Measurements from ENCODE around the gene PDE3A. TPM values are rescaled to one million over a fixed set of nuclear protein-coding genes. Genes with fewer than 3 reads are reported as not detected.

Gene PDE3A
- total RNA-seq, 1 donor = 1.3 TPM

DNA sequence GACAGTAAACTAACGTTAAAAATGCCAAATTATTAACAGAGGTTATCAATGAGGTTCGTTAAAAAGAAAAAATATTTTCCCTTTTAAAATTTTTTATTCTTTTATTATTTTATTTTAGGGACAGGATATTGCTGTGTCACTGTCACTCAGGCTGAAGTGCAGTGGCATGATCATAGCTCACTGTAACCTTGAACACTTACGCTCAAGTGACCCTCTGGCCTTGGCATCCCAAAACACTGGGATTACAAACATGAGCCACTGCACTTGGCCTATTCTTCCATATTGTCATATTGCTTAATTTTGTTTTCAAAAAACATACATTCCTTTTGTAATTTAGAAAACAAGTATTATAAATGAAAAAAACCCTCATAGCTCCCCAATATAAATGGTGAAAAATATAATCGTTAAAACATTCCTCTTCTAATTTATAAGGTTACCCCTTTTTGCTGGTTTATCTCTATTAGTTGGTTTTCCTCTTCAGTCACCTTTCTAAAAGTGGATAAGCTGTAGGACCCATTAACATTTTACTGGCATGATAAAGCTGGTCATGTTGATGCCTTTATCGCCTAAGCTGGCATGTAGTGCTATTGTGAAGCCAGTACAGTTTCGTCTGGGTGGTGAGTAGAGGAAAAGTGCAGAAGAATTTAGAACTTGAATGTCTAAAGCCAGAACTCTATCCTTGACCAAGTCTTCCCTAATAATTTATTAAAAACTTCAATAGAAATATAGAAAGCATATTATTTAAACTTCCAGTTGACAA lies 27.6 kb downstream of the PDE3A start:
- H3K9me3 ChIP-seq (ENCODE audit: low read depth, low read length) = no peaks in the 10 kb centered on the region
- H3K4me3 ChIP-seq (ENCODE audit: low read length) = no peak overlapping the region
- no peaks in the 10 kb centered on the region for H3K4me1 ChIP-seq (ENCODE audit: insufficient read depth, low read length)
- no peaks in the 10 kb centered on the region for H3K27me3 ChIP-seq (ENCODE audit: insufficient read depth, low read length)

DNA sequence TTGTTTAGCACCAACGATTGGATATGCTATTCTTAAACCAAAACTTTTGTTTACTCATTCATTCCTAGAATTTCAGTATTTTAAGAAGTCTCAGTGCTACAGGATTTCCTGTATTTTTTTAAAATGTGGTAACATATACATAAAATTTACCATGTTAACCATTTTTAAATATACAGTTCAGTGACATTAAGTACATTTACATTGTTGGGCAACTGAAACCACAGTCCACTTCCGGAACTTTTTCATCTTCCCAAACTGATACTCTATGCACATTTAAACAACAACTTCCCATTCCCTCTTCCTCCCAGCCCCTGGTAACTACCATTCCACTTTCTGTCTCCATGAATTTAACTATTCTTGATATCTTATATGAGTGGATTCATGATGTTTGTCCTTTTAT lies 30.3 kb downstream of the PDE3A start:
- Histone ChIP-seq H3K9me3 (ENCODE audit: low read depth, low read length) (no peaks in the 10 kb centered on the region), H3K4me3 (ENCODE audit: low read length) (no peak overlapping the region), H3K4me1 (ENCODE audit: insufficient read depth, low read length) (peaks cover 4% of the 10 kb centered on the region), H3K27me3 (ENCODE audit: insufficient read depth, low read length) (no peaks in the 10 kb centered on the region)

DNA sequence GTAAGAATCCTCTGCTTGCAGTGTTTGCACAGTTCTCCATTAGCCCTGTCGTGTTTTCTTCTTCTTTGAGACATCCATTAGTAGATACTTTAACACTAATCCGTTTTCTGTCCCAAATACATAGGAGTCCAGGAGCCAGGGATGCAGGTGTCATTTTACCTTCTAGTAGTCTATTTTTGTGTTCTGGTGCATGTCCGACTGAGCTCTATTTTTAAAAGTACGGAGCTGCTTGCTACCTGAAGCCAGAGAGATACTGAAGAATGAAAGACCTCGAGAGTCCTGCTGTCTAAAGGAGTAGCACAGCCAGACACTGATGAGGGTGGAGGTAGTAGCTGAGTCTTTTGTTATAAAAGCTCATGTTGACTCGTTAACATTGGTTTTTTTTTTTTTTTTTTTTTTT lies 31.7 kb downstream of the PDE3A start:
- Histone ChIP-seq H3K9me3 (ENCODE audit: low read depth, low read length) (no peaks in the 10 kb centered on the region), H3K4me3 (ENCODE audit: low read length) (no peak overlapping the region), H3K4me1 (ENCODE audit: insufficient read depth, low read length) (peaks cover 10% of the 10 kb centered on the region), H3K27me3 (ENCODE audit: insufficient read depth, low read length) (no peaks in the 10 kb centered on the region)

DNA sequence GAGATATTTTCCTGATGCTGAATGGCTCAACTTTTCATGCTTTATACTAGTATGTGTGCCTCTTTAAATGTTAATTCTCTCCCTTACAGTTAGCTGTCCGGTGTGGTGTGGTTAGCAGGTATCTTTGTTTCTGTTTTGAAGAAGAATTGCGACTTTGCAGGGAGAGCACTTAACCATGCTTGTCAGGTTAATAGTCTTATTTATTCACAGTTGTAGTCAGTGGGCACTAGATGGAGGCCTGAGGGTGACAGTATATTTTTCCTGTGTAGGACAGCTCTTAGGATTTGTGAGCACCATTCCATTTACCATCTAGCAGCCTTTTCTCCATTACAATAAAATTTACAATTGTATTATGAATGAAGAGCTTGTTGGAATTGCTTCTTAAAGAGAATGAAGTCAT lies 34.9 kb downstream of the PDE3A start:
- peaks cover 14% of the 10 kb centered on the region for H3K4me1 ChIP-seq (ENCODE audit: insufficient read depth, low read length)
- no peaks in the 10 kb centered on the region for H3K27me3 ChIP-seq (ENCODE audit: insufficient read depth, low read length)

DNA sequence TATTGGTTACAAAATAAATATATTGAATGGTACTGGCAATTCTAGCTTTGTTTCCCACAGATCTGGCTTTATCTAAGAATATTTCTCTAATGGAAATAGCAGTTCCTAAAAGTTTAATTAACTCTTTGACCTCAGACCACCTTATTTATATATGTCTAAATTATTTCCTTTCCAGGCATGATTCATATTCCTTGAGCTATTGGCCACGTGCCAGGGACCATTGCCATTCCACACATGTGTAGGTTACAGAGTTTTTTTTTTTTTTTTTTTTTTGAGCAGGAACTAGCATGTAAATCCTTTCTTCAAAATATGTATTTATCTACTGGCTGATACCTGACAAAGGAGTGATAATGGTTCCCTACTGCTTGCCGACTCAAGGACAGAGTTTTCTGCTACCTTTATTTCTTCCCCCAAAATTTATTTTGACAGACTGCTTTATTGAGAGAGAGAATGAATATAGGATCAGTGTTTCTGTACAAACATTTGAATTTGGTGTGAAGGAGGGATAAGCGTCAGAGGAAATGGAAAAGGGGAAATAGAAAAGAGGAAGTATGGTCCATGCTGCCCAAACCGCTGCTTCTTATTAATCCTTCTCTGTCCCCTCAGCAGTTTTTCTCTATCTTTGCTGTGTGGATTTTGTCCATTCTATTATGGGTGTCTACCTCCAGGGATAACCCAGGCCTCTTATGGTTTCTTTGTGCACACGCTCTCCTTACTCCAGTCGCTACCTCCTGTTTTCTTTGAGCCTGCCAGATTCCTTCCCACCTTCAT lies 36.4 kb downstream of the PDE3A start:
- H3K9me3 ChIP-seq (ENCODE audit: low read depth, low read length) = no peaks in the 10 kb centered on the region
- H3K27me3 ChIP-seq (ENCODE audit: insufficient read depth, low read length) = no peaks in the 10 kb centered on the region
- H3K4me1 ChIP-seq (ENCODE audit: insufficient read depth, low read length) = peaks cover 14% of the 10 kb centered on the region
- H3K4me3 ChIP-seq (ENCODE audit: low read length) = no peak overlapping the region

More for the DNA sequence above, 34.9 kb downstream of the PDE3A start:
- no peak overlapping the region for H3K4me3 ChIP-seq (ENCODE audit: low read length)
- H3K9me3 ChIP-seq (ENCODE audit: low read depth, low read length) = no peaks in the 10 kb centered on the region

DNA sequence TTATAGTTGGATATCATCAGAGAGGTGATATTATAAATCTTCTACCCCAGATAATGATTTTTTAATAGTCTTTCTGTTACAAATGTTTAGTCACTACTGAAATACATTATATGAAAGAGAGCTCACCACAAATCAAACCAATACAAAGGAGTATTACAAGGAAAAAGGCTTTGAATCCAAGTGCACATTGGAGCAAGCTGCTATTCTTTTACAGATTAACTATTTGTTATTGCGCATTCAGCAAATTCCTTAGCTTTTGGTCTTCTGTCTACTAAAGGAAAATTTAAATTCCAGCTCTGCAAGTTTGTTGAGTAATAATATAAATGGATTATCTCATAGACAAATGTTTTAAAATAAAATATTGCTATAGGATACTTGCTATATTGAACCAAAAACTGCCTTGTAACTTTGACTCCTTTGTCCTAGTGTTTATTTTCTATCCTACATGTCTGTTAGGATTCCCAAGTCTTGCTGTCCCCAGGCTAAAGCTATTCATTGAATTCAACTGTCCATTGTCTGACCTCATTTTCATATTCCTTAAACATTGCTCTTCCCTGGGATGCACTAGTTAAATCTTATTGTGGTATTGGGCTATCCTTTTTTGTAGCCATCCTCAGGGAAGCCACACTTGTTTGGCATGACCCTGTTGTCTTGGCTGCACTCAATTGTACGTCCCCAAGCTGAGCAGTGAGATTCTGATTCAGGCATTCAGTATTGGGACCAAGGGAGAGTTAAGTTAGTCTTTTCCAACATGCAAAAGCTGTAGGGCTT lies 41.5 kb downstream of the PDE3A start:
- no peak overlapping the region for H3K4me3 ChIP-seq (ENCODE audit: low read length)
- H3K9me3 ChIP-seq (ENCODE audit: low read depth, low read length) = no peaks in the 10 kb centered on the region
- peaks cover 6% of the 10 kb centered on the region for H3K4me1 ChIP-seq (ENCODE audit: insufficient read depth, low read length)
- H3K27me3 ChIP-seq (ENCODE audit: insufficient read depth, low read length) = no peaks in the 10 kb centered on the region

DNA sequence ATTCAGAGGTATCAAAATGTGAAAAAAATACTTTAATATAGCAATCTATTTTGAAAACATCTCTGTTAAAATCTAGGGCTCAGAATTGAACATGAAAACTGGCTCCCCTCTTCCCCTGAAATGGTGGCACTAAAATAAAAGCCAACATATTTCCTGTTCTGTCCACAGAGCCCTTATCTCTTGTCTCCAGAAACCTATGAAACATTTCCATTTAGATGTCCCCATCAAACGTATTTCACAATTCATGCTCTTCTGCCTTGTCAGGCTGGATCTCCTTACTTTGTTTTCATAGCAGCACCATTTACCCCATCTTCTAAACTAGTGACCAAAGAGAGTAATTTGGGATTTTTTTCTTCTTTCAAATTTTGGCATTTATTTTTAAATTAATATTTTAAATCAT lies 42.4 kb downstream of the PDE3A start:
- H3K27me3 ChIP-seq (ENCODE audit: insufficient read depth, low read length) = no peaks in the 10 kb centered on the region
- H3K4me3 ChIP-seq (ENCODE audit: low read length) = no peak overlapping the region
- no peaks in the 10 kb centered on the region for H3K9me3 ChIP-seq (ENCODE audit: low read depth, low read length)
- H3K4me1 ChIP-seq (ENCODE audit: insufficient read depth, low read length) = no peaks in the 10 kb centered on the region

DNA sequence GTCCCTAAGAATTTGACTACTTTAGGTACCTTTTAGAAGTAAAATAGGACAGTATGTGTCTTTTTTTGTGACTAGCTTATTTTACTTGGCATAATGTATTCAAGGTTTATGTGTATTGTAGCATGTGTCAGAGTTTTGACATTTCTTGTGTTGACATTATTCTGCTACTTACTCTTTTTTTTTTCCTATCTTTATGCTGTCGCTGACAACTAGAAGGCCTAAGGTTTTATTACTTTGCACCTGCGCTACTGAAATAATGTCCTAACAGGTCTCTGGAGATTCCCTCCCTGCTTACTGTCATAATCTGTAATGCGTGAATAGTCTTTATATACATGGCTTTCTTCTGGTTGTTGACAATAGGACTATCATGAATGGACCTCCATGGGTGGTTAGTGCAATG lies 43.0 kb downstream of the PDE3A start:
- H3K9me3 ChIP-seq (ENCODE audit: low read depth, low read length) = no peaks in the 10 kb centered on the region
- H3K4me1 ChIP-seq (ENCODE audit: insufficient read depth, low read length) = no peaks in the 10 kb centered on the region
- H3K27me3 ChIP-seq (ENCODE audit: insufficient read depth, low read length) = no peaks in the 10 kb centered on the region
- H3K4me3 ChIP-seq (ENCODE audit: low read length) = no peak overlapping the region

DNA sequence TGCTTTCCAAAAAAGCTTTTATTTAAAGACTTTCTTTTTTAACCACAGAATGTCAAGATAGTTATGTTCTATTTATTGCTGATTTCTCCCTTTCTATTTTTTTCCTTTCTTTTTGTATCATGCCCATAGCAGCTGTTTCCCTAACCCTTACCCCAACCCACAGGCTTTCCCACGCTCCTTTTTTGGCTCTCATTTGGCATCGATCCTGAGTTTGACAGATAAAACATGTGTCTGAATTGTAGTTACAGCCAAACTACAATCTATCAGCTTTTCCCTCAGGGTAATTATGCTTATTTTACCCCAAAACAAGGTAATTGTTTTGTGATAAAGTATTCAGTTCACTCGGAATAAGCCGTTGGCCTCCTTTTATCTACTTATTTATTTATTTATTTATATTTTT lies 46.7 kb downstream of the PDE3A start:
- H3K9me3 ChIP-seq (ENCODE audit: low read depth, low read length) = no peaks in the 10 kb centered on the region
- H3K4me1 ChIP-seq (ENCODE audit: insufficient read depth, low read length) = no peaks in the 10 kb centered on the region
- H3K27me3 ChIP-seq (ENCODE audit: insufficient read depth, low read length) = no peaks in the 10 kb centered on the region
- H3K4me3 ChIP-seq (ENCODE audit: low read length) = no peak overlapping the region

DNA sequence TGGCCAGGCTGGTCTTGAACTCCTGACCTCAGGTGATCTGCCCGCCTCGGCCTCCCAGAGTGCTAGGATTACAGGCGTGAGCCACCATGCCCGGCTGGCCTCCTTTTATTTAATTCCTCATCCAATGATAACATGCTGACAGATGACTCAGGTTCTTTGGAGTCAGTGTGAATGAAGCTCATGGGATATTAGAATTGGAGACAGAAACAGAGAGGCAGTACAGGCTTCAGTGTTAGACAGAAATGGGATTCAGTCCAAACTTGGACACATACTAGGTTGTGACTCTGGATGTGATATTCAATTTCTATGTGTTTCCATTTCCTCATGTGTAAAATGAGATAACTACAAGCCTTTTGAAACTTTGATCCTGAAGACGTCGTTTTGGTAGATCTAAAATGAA lies 47.3 kb downstream of the PDE3A start:
- Histone ChIP-seq H3K4me3 (ENCODE audit: low read length) (no peak overlapping the region), H3K4me1 (ENCODE audit: insufficient read depth, low read length) (no peaks in the 10 kb centered on the region), H3K9me3 (ENCODE audit: low read depth, low read length) (no peaks in the 10 kb centered on the region), H3K27me3 (ENCODE audit: insufficient read depth, low read length) (no peaks in the 10 kb centered on the region)

DNA sequence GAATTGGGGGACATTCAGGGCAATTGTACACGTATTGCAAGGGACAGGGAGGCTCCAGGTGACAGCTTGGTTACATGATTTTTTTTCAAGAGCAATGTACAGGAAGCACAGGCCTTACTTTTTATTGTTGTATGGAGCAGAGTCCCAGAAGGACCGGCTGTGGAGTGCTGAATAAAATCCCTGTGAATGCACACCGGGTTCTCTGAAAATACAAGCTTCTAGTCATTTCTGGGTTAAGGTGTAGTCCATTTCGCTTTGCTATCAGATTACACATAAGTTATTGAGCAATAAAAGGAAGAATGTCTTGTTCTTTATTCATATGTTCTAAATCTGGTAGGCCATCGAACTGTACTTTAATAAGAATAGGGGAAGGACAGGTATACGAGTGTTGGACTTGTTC lies 52.2 kb downstream of the PDE3A start:
- Histone ChIP-seq H3K27me3 (ENCODE audit: insufficient read depth, low read length) (no peaks in the 10 kb centered on the region), H3K4me1 (ENCODE audit: insufficient read depth, low read length) (no peaks in the 10 kb centered on the region), H3K9me3 (ENCODE audit: low read depth, low read length) (no peaks in the 10 kb centered on the region), H3K4me3 (ENCODE audit: low read length) (no peak overlapping the region)

DNA sequence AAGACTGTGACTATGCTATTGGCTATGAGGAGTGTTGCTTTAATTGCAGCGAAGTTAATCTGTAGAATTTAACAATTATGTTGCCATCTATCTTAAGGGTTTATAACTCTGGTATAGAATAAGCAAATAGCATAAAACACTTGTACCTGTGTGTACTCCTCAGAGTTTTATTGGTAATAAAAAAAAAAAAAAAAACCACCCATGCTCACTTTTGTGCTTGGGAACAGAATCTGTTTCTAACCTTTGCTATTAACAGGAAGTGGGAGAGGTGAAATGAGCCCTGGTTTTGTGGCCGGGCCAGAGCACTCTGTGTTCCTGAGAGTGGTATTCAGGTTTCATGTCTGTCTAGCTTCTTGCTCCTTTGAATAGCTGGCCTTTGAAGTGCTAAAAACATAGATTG lies 53.1 kb downstream of the PDE3A start:
- Histone ChIP-seq H3K9me3 (ENCODE audit: low read depth, low read length) (no peaks in the 10 kb centered on the region), H3K4me1 (ENCODE audit: insufficient read depth, low read length) (no peaks in the 10 kb centered on the region), H3K4me3 (ENCODE audit: low read length) (no peak overlapping the region), H3K27me3 (ENCODE audit: insufficient read depth, low read length) (no peaks in the 10 kb centered on the region)

DNA sequence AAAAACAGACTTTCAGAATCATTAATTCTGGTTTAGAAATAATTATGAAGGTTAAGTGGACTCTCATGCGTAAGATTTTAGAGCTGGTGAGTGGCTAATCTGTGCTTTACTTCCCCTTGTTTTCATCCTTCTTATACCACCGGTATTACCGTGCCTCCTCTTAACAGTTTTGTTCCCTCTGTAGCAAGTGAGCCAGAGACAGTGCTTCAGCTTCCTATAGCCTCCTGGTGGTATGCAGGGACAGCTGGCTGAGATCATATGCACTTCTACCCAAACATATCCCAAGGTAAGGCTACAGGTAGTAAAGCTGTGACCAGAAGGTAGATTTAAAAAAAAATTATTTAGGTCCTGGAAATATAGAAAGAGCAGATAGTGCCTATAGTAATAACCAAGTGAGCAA lies 55.2 kb downstream of the PDE3A start:
- H3K4me3 ChIP-seq (ENCODE audit: low read length) = no peak overlapping the region
- no peaks in the 10 kb centered on the region for H3K27me3 ChIP-seq (ENCODE audit: insufficient read depth, low read length)
- no peaks in the 10 kb centered on the region for H3K9me3 ChIP-seq (ENCODE audit: low read depth, low read length)
- H3K4me1 ChIP-seq (ENCODE audit: insufficient read depth, low read length) = no peaks in the 10 kb centered on the region

DNA sequence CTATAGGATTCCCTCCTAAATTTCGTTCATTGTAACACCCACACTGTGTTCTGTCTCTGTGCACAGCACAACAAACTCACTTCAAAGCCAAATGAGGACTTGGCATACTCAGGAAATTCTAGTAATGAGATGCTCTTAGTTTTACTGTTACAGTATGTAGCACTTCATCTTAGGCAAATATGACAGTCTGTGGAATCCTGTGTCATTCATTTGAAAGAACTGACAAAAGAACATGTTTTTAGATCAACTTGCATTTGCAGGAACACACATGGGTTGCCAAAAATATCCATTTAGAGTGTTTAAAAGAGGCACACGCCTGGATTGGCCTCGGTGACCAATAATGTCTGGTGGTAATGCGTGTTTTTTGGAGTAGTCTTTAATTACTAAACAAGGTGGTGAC lies 56.5 kb downstream of the PDE3A start:
- no peaks in the 10 kb centered on the region for H3K4me1 ChIP-seq (ENCODE audit: insufficient read depth, low read length)

DNA sequence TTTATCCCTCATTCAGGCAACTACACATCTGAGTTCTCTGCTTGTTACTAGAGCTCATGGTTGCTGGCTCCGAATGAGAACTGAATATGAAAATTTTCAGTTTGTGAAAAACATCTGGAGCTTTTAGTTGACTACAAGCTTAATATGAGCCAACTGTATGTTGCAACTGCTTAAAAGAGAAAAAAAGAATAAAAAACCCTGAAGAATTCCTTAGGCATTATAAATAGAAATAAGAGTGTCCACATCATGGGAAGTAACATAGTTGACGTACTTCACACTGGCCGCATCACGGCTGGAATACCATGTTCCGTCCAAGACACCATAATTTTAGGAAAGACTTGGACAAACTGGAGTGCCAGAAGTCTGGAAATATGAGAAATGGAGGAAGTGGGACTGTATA lies 57.9 kb downstream of the PDE3A start:
- Histone ChIP-seq H3K4me3 (ENCODE audit: low read length) (no peak overlapping the region), H3K27me3 (ENCODE audit: insufficient read depth, low read length) (no peaks in the 10 kb centered on the region), H3K9me3 (ENCODE audit: low read depth, low read length) (no peaks in the 10 kb centered on the region), H3K4me1 (ENCODE audit: insufficient read depth, low read length) (no peaks in the 10 kb centered on the region)

More for the DNA sequence above, 56.5 kb downstream of the PDE3A start:
- Histone ChIP-seq H3K4me3 (ENCODE audit: low read length) (no peak overlapping the region), H3K9me3 (ENCODE audit: low read depth, low read length) (no peaks in the 10 kb centered on the region), H3K27me3 (ENCODE audit: insufficient read depth, low read length) (no peaks in the 10 kb centered on the region)

All from mononuclear cell (primary cell).